Immature natural killer cell (primary cell): ENCODE measurements around the gene TMEM94. TPM values are rescaled to one million over a fixed set of nuclear protein-coding genes. Genes with fewer than 3 reads are reported as not detected.

Experiments
- DNase-seq, 3 donors: peaks; one replicate each; pipeline ENCODE4 v3.0.0; 2022; ENCODE audit warnings: mixed read lengths in 1 of 3
- H3K27ac Mint-ChIP-seq, 6 donors: one replicate each; pipeline ENCODE4 v1.8.0; 2020; ENCODE audit warnings: mixed read lengths in 6 of 6, mild to moderate bottlenecking in 5 of 6, inconsistent platforms in 4 of 6, moderate library complexity in 3 of 6
- H3K27me3 Mint-ChIP-seq, 3 donors: one replicate each; pipeline ENCODE4 v1.8.0; 2020 to 2021; ENCODE audit warnings: low read depth in 3 of 3, mild to moderate bottlenecking in 3 of 3, mixed read lengths in 3 of 3, moderate library complexity in 3 of 3, inconsistent platforms in 1 of 3
- H3K36me3 Mint-ChIP-seq, 3 donors: one replicate each; pipeline ENCODE4 v1.8.0; 2020; ENCODE audit warnings: mixed read lengths in 3 of 3, inconsistent platforms in 2 of 3, mild to moderate bottlenecking in 2 of 3
- H3K4me1 Mint-ChIP-seq, 2 donors: one replicate each; pipeline ENCODE4 v1.8.0; 2020; ENCODE audit warnings: inconsistent platforms in 2 of 2, mild to moderate bottlenecking in 2 of 2, mixed read lengths in 2 of 2, moderate library complexity in 1 of 2
- H3K4me3 Mint-ChIP-seq, 5 donors: one replicate each; pipeline ENCODE4 v1.8.0; 2020; ENCODE audit warnings: mild to moderate bottlenecking in 5 of 5, mixed read lengths in 5 of 5, inconsistent platforms in 3 of 5, moderate library complexity in 3 of 5
- H3K9me3 Mint-ChIP-seq, 6 donors: one replicate each; pipeline ENCODE4 v1.8.0; 2020; ENCODE audit warnings: mild to moderate bottlenecking in 6 of 6, mixed read lengths in 6 of 6, inconsistent platforms in 4 of 6, moderate library complexity in 3 of 6
- polyA plus RNA-seq, 3 donors: library from polyadenylated mRNA; unstranded; fragments of 300-500 nt; fragmentation: Illumina TruSeq; gene quantifications; one replicate each; pipeline ENCODE4 v1.2.3, GENCODE V29; 2021

Gene TMEM94
- polyA plus RNA-seq, 3 donors from 2014 or later, result 3.2 to 21.9 (median 9.3) TPM

DNA sequence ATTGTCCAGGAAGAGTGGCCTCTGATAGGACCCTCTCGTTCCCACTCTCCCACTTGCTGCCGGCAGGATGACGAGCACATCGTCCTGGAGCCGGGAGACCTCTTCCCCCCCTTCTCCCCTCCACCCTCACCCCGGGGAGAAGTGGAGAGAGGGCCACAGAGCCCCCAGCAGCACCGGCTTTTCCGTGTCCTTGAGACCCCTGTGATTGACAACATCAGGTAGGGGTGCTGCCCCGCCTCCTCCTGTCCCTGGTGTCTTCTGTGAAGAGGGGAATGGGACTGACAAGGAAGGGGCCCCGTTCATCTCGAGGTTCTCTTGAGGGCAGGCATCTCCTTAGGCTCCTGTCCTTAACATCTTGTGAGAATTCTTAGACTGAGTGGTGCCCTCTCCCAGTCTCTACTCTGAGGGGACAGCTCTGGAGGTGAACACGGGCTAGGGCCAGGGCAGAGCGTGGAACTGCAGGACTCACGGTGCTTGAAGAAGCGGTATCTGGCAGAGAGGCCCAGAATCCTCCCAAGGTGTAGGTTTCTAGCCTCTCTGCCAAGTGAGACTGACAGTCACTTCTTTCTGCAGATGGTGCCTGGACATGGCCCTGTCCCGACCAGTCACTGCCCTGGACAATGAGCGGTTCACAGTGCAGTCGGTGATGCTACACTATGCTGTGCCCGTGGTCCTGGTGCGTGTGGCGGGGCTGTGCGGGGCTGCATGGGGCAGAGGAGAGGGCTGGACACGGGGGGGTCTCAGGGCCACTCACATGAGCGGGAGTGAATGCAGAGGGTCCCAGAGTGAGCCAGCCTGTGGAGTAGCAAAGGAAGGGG, 32.5 kb downstream of the TMEM94 start:
- H3K4me3 Mint-ChIP-seq, result peak overlapping the region in 2 of 5 donors; percentile 35 to 39
- H3K9me3 Mint-ChIP-seq, result no peaks in the 10 kb centered on the region
- H3K36me3 Mint-ChIP-seq, result peaks cover 0 to 15% (median 11%) of the 10 kb centered on the region in 3 donors
- DNase-seq, result no peak
- H3K27me3 Mint-ChIP-seq, result peaks cover 0 to 4% (median 4%) of the 10 kb centered on the region in 3 donors
- H3K4me1 Mint-ChIP-seq, result peaks cover 21 to 34% of the 10 kb centered on the region in 2 donors
- H3K27ac Mint-ChIP-seq, result peak overlapping the region; percentile 68 to 99 (median 95)

DNA sequence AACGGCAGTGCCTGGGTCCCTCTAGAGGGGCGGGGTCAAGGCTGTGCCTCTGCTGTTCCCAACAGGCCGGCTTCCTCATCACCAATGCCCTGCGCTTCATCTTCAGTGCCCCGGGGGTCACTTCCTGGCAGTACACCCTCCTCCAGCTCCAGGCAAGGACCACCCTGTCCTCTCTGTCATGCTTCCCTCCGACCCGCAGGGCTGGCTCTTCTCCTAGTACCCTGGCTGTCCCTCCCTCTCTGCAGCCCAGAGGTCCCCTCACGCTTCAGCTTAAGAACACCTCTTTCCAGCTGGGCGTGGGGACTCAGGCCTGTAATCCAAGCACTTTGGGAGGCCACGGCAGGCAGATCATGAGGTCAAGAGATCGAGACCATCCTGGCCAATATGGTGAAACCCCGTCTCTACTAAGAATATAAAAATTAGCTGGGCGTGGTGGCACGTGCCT, 33.1 kb downstream of the TMEM94 start:
- Mint-ChIP-seq H3K27me3 (peaks cover 0 to 4% (median 4%) of the 10 kb centered on the region in 3 donors), H3K4me3 (no peak overlapping the region), H3K9me3 (no peaks in the 10 kb centered on the region), H3K36me3 (peaks cover 0 to 18% (median 11%) of the 10 kb centered on the region in 3 donors), H3K4me1 (peaks cover 21 to 34% of the 10 kb centered on the region in 2 donors), H3K27ac (peak overlapping the region in 3 of 6 donors; percentile 51 to 83 (median 64))
- no peak for DNase-seq

DNA sequence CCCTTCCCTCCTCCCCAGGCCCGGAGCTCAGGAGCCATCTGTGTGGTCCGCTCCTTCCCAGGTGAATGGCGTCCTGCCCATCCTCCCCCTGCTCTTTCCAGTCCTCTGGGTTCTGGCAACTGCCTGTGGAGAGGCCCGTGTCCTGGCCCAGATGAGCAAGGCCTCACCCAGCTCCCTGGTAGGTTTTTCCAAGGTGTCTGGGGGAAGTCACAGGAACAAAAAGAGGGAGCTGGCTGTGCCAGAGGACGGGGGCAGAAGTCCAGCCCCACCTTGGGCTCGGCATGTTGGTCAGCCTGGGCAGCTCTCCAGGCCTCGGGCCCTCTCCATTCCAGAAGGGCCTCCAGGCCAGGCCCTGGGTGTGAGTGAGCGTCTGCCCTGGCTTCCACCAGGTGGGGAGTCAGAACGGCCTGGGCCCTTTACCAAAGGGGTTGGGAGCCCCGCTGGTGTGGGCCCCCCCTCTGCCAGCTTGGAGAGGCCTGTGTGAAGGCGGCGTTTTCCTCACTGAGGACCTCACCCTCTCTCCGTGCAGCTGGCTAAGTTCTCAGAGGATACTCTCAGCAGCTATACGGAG, 33.8 kb downstream of the TMEM94 start:
- DNase-seq, result no peak
- no peaks in the 10 kb centered on the region for H3K9me3 Mint-ChIP-seq
- H3K27me3 Mint-ChIP-seq, result peaks cover 0 to 4% (median 4%) of the 10 kb centered on the region in 3 donors
- peaks cover 0 to 21% (median 8%) of the 10 kb centered on the region in 3 donors for H3K36me3 Mint-ChIP-seq
- H3K4me3 Mint-ChIP-seq, result no peak overlapping the region
- peaks cover 21 to 31% of the 10 kb centered on the region in 2 donors for H3K4me1 Mint-ChIP-seq
- peak overlapping the region in 2 of 6 donors; percentile 13 to 70 for H3K27ac Mint-ChIP-seq

DNA sequence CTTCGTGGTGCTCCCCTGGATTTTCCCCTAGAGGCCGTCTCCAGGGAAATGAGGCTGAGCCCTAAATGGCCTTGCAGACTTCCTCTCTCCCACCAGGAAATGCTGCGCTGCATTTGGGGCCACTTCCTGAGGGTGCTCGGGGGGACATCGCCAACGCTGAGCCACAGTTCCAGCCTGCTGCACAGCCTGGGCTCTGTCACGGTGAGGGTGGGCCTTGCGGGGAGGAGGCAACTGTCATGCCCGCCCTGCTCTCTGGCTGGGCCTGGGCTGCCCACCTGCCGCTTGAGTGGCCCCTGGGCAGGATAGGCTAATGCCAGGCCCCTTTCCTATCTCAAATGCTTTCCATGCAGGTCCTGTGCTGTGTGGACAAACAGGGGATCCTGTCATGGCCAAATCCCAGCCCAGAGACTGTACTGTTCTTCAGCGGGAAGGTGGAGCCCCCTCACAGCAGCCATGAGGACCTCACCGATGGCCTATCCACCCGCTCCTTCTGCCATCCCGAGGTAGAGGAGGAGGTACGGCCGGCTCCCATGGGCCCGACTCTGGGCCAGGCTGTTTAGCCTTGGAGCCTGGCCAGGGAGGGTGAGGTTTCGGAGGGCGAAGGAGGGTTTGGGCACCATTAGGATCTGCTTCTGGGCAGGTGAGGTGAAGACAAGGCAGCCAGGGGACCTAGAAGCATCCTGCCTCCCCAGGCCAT, 34.7 kb downstream of the TMEM94 start:
- H3K36me3 Mint-ChIP-seq, result peaks cover 0 to 21% (median 8%) of the 10 kb centered on the region in 3 donors
- no peak for DNase-seq
- no peaks in the 10 kb centered on the region for H3K9me3 Mint-ChIP-seq
- H3K4me1 Mint-ChIP-seq, result peaks cover 21 to 31% of the 10 kb centered on the region in 2 donors
- H3K27me3 Mint-ChIP-seq, result peaks cover 0 to 4% (median 4%) of the 10 kb centered on the region in 3 donors
- peak overlapping the region in 1 of 6 donors; percentile 40 for H3K27ac Mint-ChIP-seq
- H3K4me3 Mint-ChIP-seq, result no peak overlapping the region

DNA sequence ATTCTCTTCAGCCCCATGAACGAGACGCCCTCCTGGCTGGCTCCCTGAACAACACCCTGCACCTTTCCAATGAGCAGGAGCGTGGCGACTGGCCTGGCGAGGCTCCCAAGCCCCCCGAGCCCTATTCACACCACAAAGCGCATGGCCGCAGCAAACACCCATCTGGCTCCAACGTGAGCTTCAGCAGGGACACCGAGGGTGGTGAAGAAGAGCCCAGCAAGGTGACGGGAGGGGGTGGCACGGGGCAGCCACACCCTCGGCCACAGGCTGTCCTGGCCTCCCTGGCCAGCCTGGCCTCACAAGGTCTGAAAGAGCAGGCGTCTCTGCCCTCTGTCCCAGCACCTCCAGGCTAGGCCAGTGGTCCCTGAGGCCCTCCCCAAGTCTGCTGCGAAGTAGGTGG, 35.2 kb downstream of the TMEM94 start:
- no peak overlapping the region for H3K27ac Mint-ChIP-seq
- no peak for DNase-seq
- no peaks in the 10 kb centered on the region for H3K9me3 Mint-ChIP-seq
- H3K36me3 Mint-ChIP-seq, result peaks cover 0 to 19% (median 8%) of the 10 kb centered on the region in 3 donors
- peaks cover 15 to 26% of the 10 kb centered on the region in 2 donors for H3K4me1 Mint-ChIP-seq
- H3K27me3 Mint-ChIP-seq, result peaks cover 0 to 4% (median 4%) of the 10 kb centered on the region in 3 donors
- no peak overlapping the region for H3K4me3 Mint-ChIP-seq

DNA sequence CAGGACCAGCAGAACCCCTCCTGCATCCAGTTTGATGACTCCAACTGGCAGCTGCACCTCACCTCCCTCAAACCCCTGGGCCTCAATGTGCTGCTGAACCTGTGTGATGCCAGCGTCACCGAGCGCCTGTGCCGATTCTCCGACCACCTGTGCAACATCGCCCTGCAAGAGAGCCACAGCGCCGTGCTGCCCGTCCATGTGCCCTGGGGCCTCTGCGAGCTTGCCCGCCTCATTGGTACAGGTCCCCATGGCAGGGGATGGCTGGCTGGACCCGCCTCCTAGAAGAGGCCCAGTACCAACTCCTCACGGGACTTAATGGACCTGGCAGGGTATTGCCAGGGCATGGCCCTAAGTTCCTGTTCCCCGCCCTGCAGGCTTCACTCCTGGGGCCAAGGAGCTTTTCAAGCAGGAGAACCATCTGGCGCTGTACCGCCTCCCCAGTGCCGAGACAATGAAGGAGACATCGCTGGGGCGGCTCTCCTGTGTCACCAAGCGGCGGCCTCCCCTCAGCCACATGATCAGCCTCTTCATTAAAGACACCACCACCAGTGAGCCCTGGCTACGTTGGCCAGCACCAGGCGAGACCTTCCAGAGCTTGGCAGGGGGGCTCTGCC, 36.2 kb downstream of the TMEM94 start:
- H3K27me3 Mint-ChIP-seq, result peaks cover 0 to 2% (median 1%) of the 10 kb centered on the region in 3 donors
- no peak for DNase-seq
- H3K4me3 Mint-ChIP-seq, result no peak overlapping the region
- no peaks in the 10 kb centered on the region for H3K9me3 Mint-ChIP-seq
- H3K4me1 Mint-ChIP-seq, result peaks cover 5 to 16% of the 10 kb centered on the region in 2 donors
- H3K36me3 Mint-ChIP-seq, result peaks cover 0 to 17% (median 1%) of the 10 kb centered on the region in 3 donors
- no peak overlapping the region for H3K27ac Mint-ChIP-seq

DNA sequence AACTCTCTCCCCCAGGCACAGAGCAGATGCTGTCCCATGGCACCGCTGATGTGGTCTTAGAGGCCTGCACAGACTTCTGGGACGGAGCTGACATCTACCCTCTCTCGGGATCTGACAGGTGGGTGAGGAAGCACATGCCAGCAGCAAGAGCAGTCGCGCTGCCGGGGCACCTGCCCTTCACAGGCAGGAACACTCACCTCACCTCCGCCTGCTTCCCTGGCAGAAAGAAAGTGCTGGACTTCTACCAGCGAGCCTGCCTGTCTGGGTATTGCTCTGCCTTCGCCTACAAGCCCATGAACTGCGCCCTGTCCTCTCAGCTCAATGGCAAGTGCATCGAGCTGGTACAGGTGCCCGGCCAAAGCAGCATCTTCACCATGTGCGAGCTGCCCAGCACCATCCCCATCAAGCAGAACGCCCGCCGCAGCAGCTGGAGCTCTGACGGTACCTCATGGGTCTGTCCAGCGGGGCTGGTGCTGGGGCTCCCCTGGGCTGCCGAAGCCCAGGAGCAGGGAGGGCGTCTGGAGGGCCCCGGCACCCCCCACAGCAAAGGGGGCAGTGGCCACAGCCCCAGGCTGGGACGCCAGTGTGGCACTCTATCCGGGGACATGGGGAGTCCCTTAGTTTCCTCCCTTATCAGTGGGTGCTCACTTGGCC, 37.2 kb downstream of the TMEM94 start:
- Mint-ChIP-seq H3K27ac (no peak overlapping the region), H3K4me3 (no peak overlapping the region), H3K36me3 (peaks cover 0 to 17% (median 0%) of the 10 kb centered on the region in 3 donors), H3K27me3 (no peaks in the 10 kb centered on the region), H3K4me1 (peaks cover 0 to 7% of the 10 kb centered on the region in 2 donors), H3K9me3 (no peaks in the 10 kb centered on the region)
- DNase-seq, result no peak

DNA sequence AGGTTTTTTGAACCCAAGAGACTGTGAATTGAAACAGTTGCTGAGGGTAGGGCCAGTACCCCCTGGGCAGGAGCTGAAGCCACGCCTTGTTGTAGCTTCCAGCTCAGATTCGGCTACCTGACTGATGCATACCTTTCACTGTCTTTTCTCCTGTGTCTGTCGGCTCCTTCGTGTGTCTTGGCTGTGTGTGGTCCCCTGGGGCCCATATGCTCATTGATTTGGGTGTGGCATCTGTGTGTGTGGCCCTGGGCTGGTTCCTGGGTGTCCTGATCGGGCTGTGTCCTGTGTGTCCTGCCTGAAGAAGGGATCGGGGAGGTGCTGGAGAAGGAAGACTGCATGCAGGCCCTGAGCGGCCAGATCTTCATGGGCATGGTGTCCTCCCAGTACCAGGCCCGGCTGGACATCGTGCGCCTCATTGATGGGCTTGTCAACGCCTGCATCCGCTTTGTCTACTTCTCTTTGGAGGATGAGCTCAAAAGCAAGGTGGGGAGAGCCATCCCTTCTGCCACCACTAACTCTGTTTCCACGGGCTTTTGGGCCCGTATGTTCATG, 38.0 kb downstream of the TMEM94 start:
- DNase-seq, result no peak
- no peaks in the 10 kb centered on the region for H3K9me3 Mint-ChIP-seq
- H3K4me1 Mint-ChIP-seq, result peaks cover 0 to 1% of the 10 kb centered on the region in 2 donors
- no peak overlapping the region for H3K27ac Mint-ChIP-seq
- peaks cover 0 to 3% (median 0%) of the 10 kb centered on the region in 3 donors for H3K27me3 Mint-ChIP-seq
- no peak overlapping the region for H3K4me3 Mint-ChIP-seq
- peaks cover 0 to 17% (median 0%) of the 10 kb centered on the region in 3 donors for H3K36me3 Mint-ChIP-seq

DNA sequence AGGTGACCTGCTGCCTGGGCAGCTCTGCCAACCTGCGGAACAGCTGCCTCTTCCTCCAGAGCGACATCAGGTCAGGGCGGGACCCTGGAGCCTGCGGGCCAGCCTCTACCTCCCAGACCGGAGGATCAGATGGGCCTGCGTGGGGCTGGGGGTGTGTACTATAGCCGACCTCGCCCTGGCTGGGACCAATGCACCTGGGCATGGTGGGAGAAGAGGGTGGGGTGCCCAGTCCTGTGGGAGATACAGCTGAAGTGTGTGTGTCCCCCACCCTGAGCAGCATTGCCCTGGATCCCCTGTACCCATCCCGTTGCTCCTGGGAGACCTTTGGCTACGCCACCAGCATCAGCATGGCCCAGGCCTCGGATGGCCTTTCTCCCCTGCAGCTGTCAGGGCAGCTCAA, 39.6 kb downstream of the TMEM94 start:
- H3K9me3 Mint-ChIP-seq, result no peaks in the 10 kb centered on the region
- no peaks in the 10 kb centered on the region for H3K4me1 Mint-ChIP-seq
- peaks cover 0 to 3% (median 0%) of the 10 kb centered on the region in 3 donors for H3K27me3 Mint-ChIP-seq
- no peak for DNase-seq
- no peak overlapping the region for H3K27ac Mint-ChIP-seq
- peaks cover 0 to 17% (median 0%) of the 10 kb centered on the region in 3 donors for H3K36me3 Mint-ChIP-seq
- H3K4me3 Mint-ChIP-seq, result no peak overlapping the region

DNA sequence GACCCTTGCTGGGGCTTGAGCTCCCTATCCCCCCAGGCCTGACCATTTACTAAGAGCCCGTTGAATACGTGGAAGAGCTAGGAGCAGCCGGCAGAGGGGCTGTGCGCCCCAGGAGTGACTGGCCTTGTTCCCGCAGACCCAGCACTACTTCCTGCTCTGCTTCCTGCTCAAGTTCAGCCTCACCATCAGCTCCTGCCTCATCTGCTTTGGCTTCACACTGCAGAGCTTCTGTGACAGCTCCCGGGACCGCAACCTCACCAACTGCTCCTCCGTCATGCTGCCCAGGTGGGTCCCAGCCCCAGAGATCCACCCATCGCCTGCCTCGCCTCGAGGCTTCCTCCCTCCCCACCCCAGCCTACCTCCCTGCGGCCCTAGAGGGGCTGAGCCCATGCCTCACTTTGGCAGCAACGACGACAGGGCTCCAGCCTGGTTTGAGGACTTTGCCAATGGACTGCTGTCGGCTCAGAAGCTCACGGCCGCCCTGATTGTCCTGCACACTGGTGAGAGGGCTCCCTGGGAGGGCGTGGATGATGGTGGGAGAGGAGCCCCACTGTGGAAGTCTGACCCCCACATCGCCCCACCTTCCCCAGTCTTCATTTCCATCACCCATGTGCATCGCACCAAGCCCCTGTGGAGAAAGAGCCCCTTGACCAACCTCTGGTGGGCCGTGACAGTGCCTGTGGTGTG, 41.7 kb downstream of the TMEM94 start:
- peaks cover 0 to 9% (median 0%) of the 10 kb centered on the region in 3 donors for H3K36me3 Mint-ChIP-seq
- H3K4me1 Mint-ChIP-seq, result peaks cover 0 to under 1% of the 10 kb centered on the region in 2 donors
- peak overlapping the region in 4 of 6 donors; percentile 7 to 61 (median 34) for H3K27ac Mint-ChIP-seq
- H3K27me3 Mint-ChIP-seq, result peaks cover 0 to 3% (median 0%) of the 10 kb centered on the region in 3 donors
- peak in 1 of 3 donors; percentile 17 for DNase-seq
- H3K4me3 Mint-ChIP-seq, result no peak overlapping the region
- H3K9me3 Mint-ChIP-seq, result no peaks in the 10 kb centered on the region

DNA sequence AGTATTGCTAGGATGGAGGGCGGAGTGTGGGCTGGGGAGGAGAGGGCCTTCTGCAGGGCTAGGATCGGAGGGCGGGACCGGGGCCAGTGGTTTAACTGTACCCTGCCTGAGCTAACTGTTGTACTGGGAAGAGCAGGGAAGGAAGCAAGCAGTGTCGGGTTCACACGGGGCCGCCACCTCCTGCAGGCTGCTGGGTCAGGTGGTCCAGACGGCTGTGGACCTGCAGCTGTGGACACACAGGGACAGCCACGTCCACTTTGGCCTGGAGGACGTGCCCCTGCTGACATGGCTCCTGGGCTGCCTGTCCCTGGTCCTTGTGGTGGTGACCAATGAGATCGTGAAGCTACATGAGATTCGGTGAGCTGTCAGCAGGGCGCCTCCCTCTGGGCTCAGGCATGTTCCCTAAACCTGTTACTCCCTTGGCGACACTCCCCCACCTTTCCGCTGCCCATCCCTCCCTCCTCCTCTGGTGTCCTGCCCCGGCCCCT, 42.3 kb downstream of the TMEM94 start:
- H3K4me1 Mint-ChIP-seq, result peaks cover 0 to 4% of the 10 kb centered on the region in 2 donors
- no peaks in the 10 kb centered on the region for H3K9me3 Mint-ChIP-seq
- DNase-seq, result no peak
- H3K4me3 Mint-ChIP-seq, result no peak overlapping the region
- peaks cover 0 to 9% (median 0%) of the 10 kb centered on the region in 3 donors for H3K36me3 Mint-ChIP-seq
- H3K27me3 Mint-ChIP-seq, result peaks cover 0 to 3% (median 0%) of the 10 kb centered on the region in 3 donors
- peak overlapping the region in 1 of 6 donors; percentile 7 for H3K27ac Mint-ChIP-seq
